DND-41 (cell line): ENCODE data around the gene MRPL58.

Experiments
- ATAC-seq: fragments of 200-7000 bp; cut with Tn5 transposase; 3 replicates; pipeline ENCODE4 v1.9.1; 2021; ENCODE audit warnings: low read depth; ENCODE audit not compliant: insufficient read depth
- DNase-seq: peaks from one replicate; pipeline ENCODE4 v3.0.0-alpha.2; 2020
- H2AFZ ChIP-seq: 2 replicates; pipeline ENCODE4 v1.6.0; 2012; ENCODE audit warnings: low read depth, low read length
- H3K27ac ChIP-seq: 2 replicates; pipeline ENCODE4 v1.5.1; 2012; ENCODE audit warnings: low read length, inconsistent platforms
- H3K27me3 ChIP-seq: fragments of 200-600 bp; sonication (generic); 2 replicates; pipeline ENCODE4 v1.6.0; 2012; ENCODE audit warnings: low read length, mild to moderate bottlenecking, inconsistent platforms; ENCODE audit not compliant: insufficient read depth, poor library complexity
- H3K36me3 ChIP-seq: 2 replicates; pipeline ENCODE4 v1.5.1; 2012; ENCODE audit warnings: low read length, inconsistent platforms; ENCODE audit not compliant: insufficient read depth
- H3K4me1 ChIP-seq: 2 replicates; pipeline ENCODE4 v1.5.1; 2012; ENCODE audit warnings: mild to moderate bottlenecking, low read length; ENCODE audit not compliant: insufficient read depth
- H3K4me2 ChIP-seq: 2 replicates; pipeline ENCODE4 v1.6.0; 2012; ENCODE audit warnings: mild to moderate bottlenecking, moderate library complexity, low read length, inconsistent platforms; ENCODE audit not compliant: insufficient read depth
- H3K4me3 ChIP-seq, 2 experiments: fragments of 200-600 bp in 1 of 2; shearing (Covaris generic) in 1 of 2; 2 replicates each; pipeline ENCODE4 v1.5.1; 2012 to 2016; ENCODE audit warnings: inconsistent platforms in 2 of 2, low read length in 2 of 2, mild to moderate bottlenecking in 2 of 2, low read depth in 1 of 2, moderate library complexity in 1 of 2
- H3K79me2 ChIP-seq: 2 replicates; pipeline ENCODE4 v1.6.0; 2012; ENCODE audit warnings: low read length, inconsistent platforms; ENCODE audit not compliant: insufficient read depth
- H3K9ac ChIP-seq: 2 replicates; pipeline ENCODE4 v1.6.0; 2012; ENCODE audit warnings: low read depth, mild to moderate bottlenecking, inconsistent platforms, low read length, moderate library complexity
- H3K9me3 ChIP-seq: 2 replicates; pipeline ENCODE4 v1.5.1; 2012; ENCODE audit warnings: low read length, moderate library complexity, mild to moderate bottlenecking, inconsistent platforms; ENCODE audit not compliant: insufficient read depth, severe bottlenecking
- H4K20me1 ChIP-seq: 2 replicates; pipeline ENCODE4 v1.6.0; 2012; ENCODE audit warnings: low read length; ENCODE audit not compliant: insufficient read depth
- CTCF ChIP-seq: IDR thresholded peaks from 2 replicates; pipeline ENCODE4 v1.5.1; 2012; ENCODE audit warnings: borderline replicate concordance, low read length, moderate library complexity, mild to moderate bottlenecking; ENCODE audit not compliant: poor library complexity, severe bottlenecking; ENCODE audit errors: extremely low read depth
- EZH2 ChIP-seq: IDR thresholded peaks from 3 replicates; pipeline ENCODE4 v1.6.1; 2012; ENCODE audit warnings: borderline replicate concordance, low read depth, mild to moderate bottlenecking, moderate library complexity, low read length, inconsistent platforms; ENCODE audit not compliant: severe bottlenecking

The MRPL58 gene

GRCh38 chr17:75012346-75013091 lies at the start of gene MRPL58:
MRPL58 (plus strand) TSS chr17:75012670; CDS start chr17:75012687, 17 bp downstream.
- H3K79me2 ChIP-seq: peaks cover 31% of the 10 kb centered on the region
- H3K4me2 ChIP-seq: peak within 1 kb of the TSS; percentile 88
- no peaks in the 10 kb centered on the region for H3K9me3 ChIP-seq
- H3K36me3 ChIP-seq: peaks cover 11% of the 10 kb centered on the region
- no peak for TF ChIP-seq EZH2
- TF ChIP-seq CTCF: peak; percentile 51
- H3K9ac ChIP-seq: peak within 1 kb of the TSS; percentile 81
- H3K27ac ChIP-seq: peak within 1 kb of the TSS; percentile 81
- H3K4me1 ChIP-seq: peaks cover 26% of the 10 kb centered on the region
- H3K27me3 ChIP-seq: no peaks in the 10 kb centered on the region
- DNase-seq (peak; percentile 87), ATAC-seq (peak; percentile 94)
- H2AFZ ChIP-seq: peak within 1 kb of the TSS; percentile 72
- H3K4me3 ChIP-seq: peak within 1 kb of the TSS; percentile 87 to 96
- H4K20me1 ChIP-seq: no peaks in the 10 kb centered on the region

GRCh38 chr17:74963656-74964055 lies 48.8 kb upstream of the MRPL58 start:
- Histone ChIP-seq H3K4me3 (no peak overlapping the region), H3K27me3 (peaks cover 4% of the 10 kb centered on the region), H4K20me1 (no peaks in the 10 kb centered on the region), H3K4me2 (no peak overlapping the region), H3K36me3 (no peaks in the 10 kb centered on the region), H3K79me2 (no peaks in the 10 kb centered on the region), H3K4me1 (peaks cover 3% of the 10 kb centered on the region; the same call in 1 of the 2 replicates), H3K9me3 (no peaks in the 10 kb centered on the region), H3K9ac (no peak overlapping the region), H2AFZ (no peak overlapping the region), H3K27ac (no peak overlapping the region)
- no peak for DNase-seq
- ATAC-seq: no peak
- TF ChIP-seq EZH2 (no peak), CTCF (peak; percentile 38)

- peaks cover 3% of the 10 kb centered on the region; the same call in 1 of the 2 replicates for H3K4me1 ChIP-seq
- H3K4me3 ChIP-seq: no peak overlapping the region
- H3K79me2 ChIP-seq: no peaks in the 10 kb centered on the region
- H3K27ac ChIP-seq: no peak overlapping the region
- peaks cover 4% of the 10 kb centered on the region for H3K27me3 ChIP-seq
- TF ChIP-seq EZH2 (no peak), CTCF (no peak)
- ATAC-seq (no peak), DNase-seq (no peak)
- no peaks in the 10 kb centered on the region for H3K9me3 ChIP-seq
- no peak overlapping the region for H2AFZ ChIP-seq
- H3K9ac ChIP-seq: no peak overlapping the region
- no peak overlapping the region for H3K4me2 ChIP-seq
- H4K20me1 ChIP-seq: no peaks in the 10 kb centered on the region
- H3K36me3 ChIP-seq: no peaks in the 10 kb centered on the region
Measured at GRCh38 chr17:74964246-74964761, 48.2 kb upstream of the MRPL58 start.
